GM12891 (cell line): ENCODE measurements around the gene LHFPL4.
A peak's percentile ranks its signal among the peaks of the same experiment; 100 is the strongest.
"Not testable (repeated sequence)": the region's sequence is repeated elsewhere in the genome, so short reads cannot be mapped to it uniquely, and the experiment has no call there.

Source experiments
- DNase-seq: peaks from one replicate; pipeline ENCODE4 v3.0.0; 2011; ENCODE audit warnings: low spot score; ENCODE audit not compliant: insufficient read length
- FAIRE-seq: peaks from 2 replicates; lab custom pipeline; 2011; peaks lifted over from hg19 to GRCh38; lab: Jason Lieb, UNC
- PAX5 ChIP-seq: IDR thresholded peaks from 2 replicates; pipeline ENCODE4 v1.6.1; 2011; ENCODE audit warnings: low read length, moderate library complexity, mild to moderate bottlenecking; ENCODE audit not compliant: insufficient read depth, severe bottlenecking
- POLR2A ChIP-seq: IDR thresholded peaks from 2 replicates; pipeline ENCODE4 v1.6.1; 2011; ENCODE audit warnings: low read depth, low read length, control low read depth
- POLR2AphosphoS5 ChIP-seq: IDR thresholded peaks from 2 replicates; pipeline ENCODE4 v1.6.1; 2011; ENCODE audit warnings: low read depth, low read length, control low read depth
- POU2F2 ChIP-seq: IDR thresholded peaks from 2 replicates; pipeline ENCODE4 v1.6.1; 2011; ENCODE audit warnings: low read depth, mild to moderate bottlenecking, control low read depth, low read length, moderate library complexity
- SPI1 ChIP-seq: IDR thresholded peaks from 2 replicates; pipeline ENCODE4 v1.6.1; 2011; ENCODE audit warnings: low read depth, low read length, control low read depth
- TAF1 ChIP-seq: IDR thresholded peaks from 2 replicates; pipeline ENCODE4 v1.6.1; 2011; ENCODE audit warnings: low read depth, low read length, control low read depth

The LHFPL4 gene

GRCh38 chr3:9501226-9501625 lies 52.4 kb downstream of the LHFPL4 start:
- TF ChIP-seq SPI1 (no peak), PAX5 (no peak), POU2F2 (no peak), POLR2AphosphoS5 (no peak), TAF1 (no peak), POLR2A (no peak)
- no peak for DNase-seq

GRCh38 chr3:9500108-9501050 lies 53.2 kb downstream of the LHFPL4 start:
- FAIRE-seq = peak; percentile 82
- peak; percentile 84 for DNase-seq
- TF ChIP-seq SPI1 (no peak), TAF1 (no peak), POLR2A (no peak), POLR2AphosphoS5 (no peak), POU2F2 (no peak), PAX5 (no peak)

More at GRCh38 chr3:9501226-9501625, 52.4 kb downstream of the LHFPL4 start:
- no peak for FAIRE-seq

GRCh38 chr3:9499455-9500107 lies 54.0 kb downstream of the LHFPL4 start:
- TF ChIP-seq SPI1 = no peak
- no peak for TF ChIP-seq POLR2AphosphoS5
- no peak for TF ChIP-seq POU2F2
- no peak for TF ChIP-seq POLR2A
- TF ChIP-seq TAF1 = no peak
- TF ChIP-seq PAX5 = no peak
- no peak for FAIRE-seq
- no peak for DNase-seq

GRCh38 chr3:9498781-9499180 lies 54.8 kb downstream of the LHFPL4 start:
- TF ChIP-seq POLR2A (no peak), POLR2AphosphoS5 (no peak), POU2F2 (no peak), TAF1 (no peak), SPI1 (no peak), PAX5 (no peak)
- FAIRE-seq (no peak), DNase-seq (no peak)

- FAIRE-seq = no peak
- TF ChIP-seq POLR2AphosphoS5 (no peak), POU2F2 (no peak), SPI1 (no peak), TAF1 (no peak)
- no peak for DNase-seq
Observed at GRCh38 chr3:9497821-9498565, 55.6 kb downstream of the LHFPL4 start.

- no peak for DNase-seq
- FAIRE-seq = no peak
- TF ChIP-seq TAF1 (no peak), POLR2A (no peak), POLR2AphosphoS5 (no peak), POU2F2 (no peak), SPI1 (no peak), PAX5 (no peak)
Observed at GRCh38 chr3:9496893-9497292, 56.7 kb downstream of the LHFPL4 start.

GRCh38 chr3:9494036-9494435 lies 59.6 kb downstream of the LHFPL4 start:
- FAIRE-seq, DNase-seq: not testable (repeated sequence)

GRCh38 chr3:9491506-9491905 lies 62.1 kb downstream of the LHFPL4 start:
- TF ChIP-seq POLR2AphosphoS5 = no peak
- no peak for FAIRE-seq
- DNase-seq = no peak

GRCh38 chr3:9485248-9485647 lies 68.4 kb downstream of the LHFPL4 start:
- TF ChIP-seq POLR2AphosphoS5 = no peak
- no peak for TF ChIP-seq SPI1
- TF ChIP-seq POU2F2 = no peak
- TF ChIP-seq POLR2A = no peak
- no peak for TF ChIP-seq PAX5
- no peak for TF ChIP-seq TAF1
- FAIRE-seq (no peak), DNase-seq (no peak)
